T47D (cell line): ENCODE measurements around the gene IL34.

Experiments
- DNase-seq, 2 experiments: peaks; one replicate each; pipeline versions ENCODE4 v3.0.0 to v3.0.0-alpha.2; 2011 to 2012; ENCODE audit warnings: low read depth in 1 of 2, low spot score in 1 of 2
- JUND ChIP-seq: IDR thresholded peaks from 2 replicates; pipeline ENCODE4 v1.6.1; 2012; ENCODE audit warnings: low read depth
- in situ Hi-C: cut with HindIII; loops from 2 replicates; pipeline ENCODE4 v1.10.0; 2016; ENCODE audit warnings: low sequenced_read_pairs, low pct_unique_long_range_greater_than_20kb

IL34 gene

DNA sequence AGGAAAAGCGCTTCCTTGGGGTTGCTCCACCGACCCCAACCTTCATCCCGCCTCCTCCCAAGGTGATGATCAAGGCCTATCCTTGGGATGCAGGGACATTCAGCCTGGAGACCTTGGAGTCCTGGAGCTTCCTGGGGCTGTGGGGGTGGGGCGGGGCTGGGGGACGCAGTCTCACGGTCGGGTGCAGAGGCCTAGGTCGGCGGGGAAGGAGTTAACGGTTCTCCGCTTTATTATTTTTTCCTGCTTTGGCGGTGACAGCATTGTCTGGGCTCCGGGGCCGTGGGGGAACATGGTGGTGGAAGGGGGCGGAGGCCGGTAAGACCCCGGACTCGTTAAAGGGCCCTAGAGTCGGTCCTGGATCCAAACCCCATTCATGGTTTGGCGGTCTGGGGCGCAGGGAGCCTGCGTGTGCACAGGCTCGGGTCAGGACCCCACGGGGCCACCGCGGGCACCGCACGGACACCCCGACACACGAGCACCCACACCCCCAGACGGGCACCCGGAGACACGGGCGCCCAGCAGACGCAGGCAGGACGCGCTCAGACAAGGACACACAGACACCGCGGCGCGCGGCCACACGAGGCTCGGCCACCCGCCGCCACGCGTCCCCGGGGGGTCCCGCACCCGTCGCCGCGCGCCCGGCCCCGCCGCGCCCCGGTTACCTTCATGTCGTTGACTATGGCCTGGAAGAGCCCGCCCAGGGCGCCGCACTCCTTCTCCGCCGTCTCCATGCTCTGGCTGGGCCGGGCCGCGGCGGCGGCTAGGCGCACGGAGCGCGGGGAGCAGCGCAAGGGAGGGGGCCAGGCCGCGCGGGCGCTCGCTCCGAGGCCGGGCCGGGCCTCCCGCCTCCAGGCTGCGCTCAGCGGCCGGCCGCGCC lies 38.9 kb downstream of the IL34 start:
- no peak for DNase-seq
- TF ChIP-seq JUND: no peak
- in situ Hi-C loops: no loop called here

DNA sequence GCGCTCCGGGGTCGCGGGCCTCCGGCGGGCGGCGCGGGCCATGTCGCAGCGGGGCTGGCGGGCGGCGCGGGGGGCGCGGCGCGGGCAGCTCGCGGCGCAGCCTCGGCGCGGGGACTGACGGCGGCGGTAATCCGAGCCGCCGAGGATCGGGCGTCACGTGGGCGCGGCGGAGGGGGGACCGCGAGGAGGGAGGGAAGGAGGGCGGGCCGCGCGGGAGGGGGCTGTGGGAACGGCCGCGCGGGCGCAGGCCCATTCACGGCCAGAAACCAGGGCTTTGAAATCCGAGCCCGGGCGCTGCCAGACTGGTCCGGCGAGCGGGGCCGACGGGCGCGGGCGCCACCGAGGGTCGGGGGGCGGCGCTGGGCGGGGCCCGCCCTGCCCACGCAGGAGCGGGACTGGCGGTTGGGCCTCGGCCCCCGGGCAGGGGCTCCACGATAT lies 39.6 kb downstream of the IL34 start, which contains the start of gene MTSS2:
Gene MTSS2, minus strand, starts transcription at position 116 of the 438 bp plus-strand sequence. CDS start 262 bp downstream, outside the sequence.
- no peak for TF ChIP-seq JUND
- in situ Hi-C loops: no loop called here
- peak; percentile 94 for DNase-seq

DNA sequence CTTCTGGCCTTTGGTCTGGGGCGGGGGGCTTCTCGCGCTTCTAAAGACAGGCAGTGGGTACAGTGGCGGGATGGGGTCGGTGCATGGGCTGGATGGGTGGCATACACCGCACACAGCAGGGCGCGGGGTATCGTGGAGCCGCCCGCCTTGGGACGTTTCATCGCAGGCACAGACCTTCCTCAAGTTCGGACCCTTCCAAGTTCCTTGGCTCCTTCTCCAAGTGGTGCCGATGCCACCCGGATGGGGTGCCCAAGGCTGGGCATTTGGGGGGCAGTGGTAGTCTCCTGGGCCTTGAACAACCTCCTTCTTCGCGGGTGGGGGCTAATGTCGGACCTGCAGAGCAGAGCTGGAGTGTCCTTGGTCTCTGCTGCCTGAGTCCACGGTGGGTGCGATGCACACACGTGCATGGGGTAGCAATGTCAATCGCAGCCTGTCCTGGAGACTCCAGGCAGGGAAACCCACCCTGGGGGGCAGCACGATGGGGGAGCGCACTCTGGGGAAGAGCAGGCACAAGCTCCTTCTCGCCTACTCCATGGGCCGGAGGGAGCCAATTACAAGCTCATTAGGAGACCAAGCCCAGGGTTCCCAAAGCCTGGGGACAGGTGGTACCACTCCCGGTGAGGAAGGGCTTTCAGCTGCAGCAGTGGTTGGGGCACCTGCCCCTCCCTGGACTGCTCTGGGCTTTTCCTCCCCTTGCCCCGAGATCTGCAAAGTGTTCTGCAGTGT lies 40.2 kb downstream of the IL34 start:
- DNase-seq: no peak
- TF ChIP-seq JUND: no peak
- in situ Hi-C loops: no loop called here

DNA sequence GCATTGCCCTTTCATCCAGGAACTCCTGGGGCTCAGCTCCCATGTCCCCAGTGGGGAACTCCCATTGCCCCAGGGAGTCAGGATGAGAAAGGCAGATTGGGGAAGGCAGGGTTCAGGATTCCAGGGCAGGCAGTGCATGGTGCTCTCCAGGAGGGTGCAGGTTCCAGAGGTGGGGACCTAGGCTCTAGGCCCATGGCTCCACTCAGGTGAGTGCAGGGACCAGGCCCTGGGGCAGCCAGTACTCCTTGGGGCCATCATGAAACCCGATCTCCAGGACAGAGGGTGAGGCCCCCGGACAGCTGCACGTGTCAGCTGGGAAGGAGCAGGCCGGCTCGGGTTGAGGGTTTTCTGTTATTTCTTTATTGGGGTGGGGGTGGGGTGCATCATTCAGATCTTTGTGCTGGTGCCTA lies 40.7 kb downstream of the IL34 start:
- in situ Hi-C loops: no loop called here
- no peak for TF ChIP-seq JUND
- peak in 1 of 2 experiments; percentile 41 for DNase-seq

DNA sequence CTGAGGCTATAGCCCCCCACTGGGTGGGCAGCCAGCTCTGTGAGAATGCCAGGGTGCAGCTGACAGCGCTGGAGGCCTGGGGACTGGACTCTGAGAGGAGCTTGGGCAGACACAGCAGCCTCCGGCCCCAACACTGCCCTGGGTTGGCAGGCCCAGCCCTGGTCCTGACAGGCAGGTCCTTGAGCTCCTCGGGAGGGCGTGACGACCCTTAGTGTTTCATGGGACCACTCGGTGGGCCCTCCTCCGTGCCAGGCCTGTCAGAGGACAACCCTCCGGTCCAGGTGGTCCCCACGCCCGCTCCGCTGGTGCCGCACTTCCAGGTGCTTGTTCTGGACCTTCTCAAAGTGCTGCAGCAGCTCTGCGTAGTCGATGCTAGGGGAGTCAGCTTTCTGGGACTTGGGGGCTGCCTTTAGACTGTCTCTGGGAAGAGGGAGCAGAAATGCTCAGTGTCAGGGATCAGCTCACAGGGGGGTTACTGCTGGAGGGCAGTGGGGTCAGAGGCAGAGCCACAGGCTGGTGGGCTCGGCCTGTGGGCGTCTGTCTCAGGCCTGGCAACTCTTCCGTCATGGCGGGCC lies 41.4 kb downstream of the IL34 start:
- in situ Hi-C loops: no loop called here
- DNase-seq: no peak
- no peak for TF ChIP-seq JUND

DNA sequence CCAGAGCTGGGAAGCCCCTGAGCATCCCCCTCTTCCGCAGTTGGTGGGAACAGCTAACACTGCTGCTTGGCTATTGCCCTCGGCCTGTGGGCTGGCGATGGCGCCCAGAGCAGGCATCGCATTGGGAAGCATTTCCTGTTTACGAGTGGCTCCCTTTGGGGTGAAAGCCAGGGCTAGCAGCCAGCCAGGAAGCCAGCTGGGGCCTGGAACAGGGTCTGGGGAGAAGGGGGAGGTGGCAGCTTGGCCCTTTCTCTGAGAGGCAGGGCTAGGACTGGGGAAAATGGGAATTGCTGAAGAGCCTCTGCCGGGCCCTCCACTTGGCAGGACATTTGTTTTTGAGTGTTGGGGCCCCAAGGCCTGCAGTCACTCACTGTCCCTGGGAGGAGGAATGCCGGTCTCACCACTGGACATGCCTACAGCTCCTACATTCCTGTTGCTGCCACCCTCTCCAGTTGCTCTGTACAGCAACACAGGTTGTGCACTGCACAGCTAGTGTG lies 41.9 kb downstream of the IL34 start:
- TF ChIP-seq JUND: no peak
- no peak for DNase-seq
- in situ Hi-C loops: no loop called here

DNA sequence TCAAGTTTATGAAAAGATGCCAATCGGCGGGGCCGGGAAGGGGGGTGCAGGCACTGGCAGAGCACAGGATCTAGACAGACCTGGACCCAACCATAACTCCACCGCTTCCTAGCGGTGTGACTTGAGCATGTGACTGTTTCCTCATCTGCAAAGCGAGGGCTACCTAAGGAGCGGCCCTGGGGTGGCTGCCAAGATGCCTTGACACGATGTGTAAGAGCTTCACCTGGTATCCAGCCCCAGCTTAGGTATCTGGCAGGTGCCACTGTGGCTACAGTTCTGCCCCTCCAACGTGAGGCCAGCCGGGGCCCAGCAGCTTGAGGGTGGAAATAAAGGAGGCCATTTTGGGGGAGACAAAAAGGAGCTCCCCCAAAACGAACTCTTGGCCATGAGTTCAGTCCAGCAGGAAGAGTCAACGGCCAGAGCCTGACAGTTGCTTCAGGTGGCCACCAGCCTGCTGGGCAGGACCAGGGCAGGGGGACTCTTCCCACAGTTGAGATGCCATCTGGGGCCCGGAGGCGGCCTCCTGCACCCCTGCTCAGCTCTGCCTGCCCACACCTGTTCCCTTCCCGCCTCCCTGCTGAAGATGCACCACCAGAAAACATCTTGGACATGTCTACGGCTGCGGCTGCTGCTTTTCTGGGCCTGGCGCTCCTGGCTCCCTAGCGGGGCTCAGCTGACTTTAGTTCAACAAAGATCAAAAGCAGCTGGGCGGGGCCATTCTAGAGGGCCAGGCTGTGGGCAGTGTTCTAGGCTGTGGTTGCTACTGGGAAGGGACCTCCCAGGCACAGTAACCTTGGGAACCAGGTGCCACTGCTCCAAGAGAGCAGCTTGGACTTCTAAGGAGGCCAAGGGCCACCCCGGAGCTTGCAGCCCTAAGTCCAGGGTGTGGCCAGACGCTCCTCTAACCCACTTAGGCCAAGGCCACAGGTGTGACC lies 42.9 kb downstream of the IL34 start:
- in situ Hi-C loops: no loop called here
- TF ChIP-seq JUND: no peak
- DNase-seq: no peak

DNA sequence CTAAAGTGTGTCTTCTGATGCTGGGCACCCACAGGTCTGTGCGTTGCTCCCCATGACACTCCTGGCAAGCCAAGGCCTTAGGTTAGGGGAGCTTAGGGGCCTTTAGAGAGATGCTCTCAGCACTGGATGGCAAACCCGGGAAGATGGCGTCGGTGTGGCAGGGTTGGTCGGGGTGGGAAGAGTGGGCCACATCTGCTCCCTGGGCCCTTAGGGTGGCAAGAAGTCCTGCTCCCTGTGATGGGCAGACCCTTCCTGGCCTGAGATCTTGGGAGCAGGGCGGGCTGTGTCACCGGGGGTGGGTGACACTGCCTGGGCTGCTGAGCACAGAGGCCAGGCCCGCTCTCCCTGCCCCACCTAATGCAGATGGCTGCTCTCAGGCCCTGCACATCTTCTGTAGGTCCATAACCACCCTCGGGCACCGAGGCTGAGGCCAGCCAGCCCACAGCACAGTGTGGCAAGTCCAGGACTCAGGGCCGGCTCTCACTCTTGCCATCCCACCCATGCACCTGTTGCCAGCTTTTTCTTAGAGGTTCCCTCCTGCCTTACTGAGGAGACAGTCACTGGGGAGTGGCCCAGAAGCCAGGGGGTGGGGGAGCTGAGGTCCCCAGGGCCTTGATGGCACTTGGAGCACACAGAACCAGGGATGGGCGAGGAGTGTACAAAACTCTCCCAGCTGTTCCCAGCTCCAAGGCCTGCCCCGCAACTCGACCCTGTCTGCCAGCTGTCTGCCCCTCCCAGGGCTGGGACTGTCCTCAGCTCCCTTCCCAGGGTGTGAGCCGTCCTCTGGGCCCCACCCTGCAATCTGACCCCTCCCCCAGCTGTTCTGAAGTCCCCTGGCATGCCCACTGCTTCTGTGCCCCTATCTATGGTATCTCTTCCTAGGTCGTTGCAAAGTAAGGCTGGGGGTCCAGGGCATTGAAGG lies 43.9 kb downstream of the IL34 start:
- no peak for DNase-seq
- in situ Hi-C loops: no loop called here
- TF ChIP-seq JUND: no peak

DNA sequence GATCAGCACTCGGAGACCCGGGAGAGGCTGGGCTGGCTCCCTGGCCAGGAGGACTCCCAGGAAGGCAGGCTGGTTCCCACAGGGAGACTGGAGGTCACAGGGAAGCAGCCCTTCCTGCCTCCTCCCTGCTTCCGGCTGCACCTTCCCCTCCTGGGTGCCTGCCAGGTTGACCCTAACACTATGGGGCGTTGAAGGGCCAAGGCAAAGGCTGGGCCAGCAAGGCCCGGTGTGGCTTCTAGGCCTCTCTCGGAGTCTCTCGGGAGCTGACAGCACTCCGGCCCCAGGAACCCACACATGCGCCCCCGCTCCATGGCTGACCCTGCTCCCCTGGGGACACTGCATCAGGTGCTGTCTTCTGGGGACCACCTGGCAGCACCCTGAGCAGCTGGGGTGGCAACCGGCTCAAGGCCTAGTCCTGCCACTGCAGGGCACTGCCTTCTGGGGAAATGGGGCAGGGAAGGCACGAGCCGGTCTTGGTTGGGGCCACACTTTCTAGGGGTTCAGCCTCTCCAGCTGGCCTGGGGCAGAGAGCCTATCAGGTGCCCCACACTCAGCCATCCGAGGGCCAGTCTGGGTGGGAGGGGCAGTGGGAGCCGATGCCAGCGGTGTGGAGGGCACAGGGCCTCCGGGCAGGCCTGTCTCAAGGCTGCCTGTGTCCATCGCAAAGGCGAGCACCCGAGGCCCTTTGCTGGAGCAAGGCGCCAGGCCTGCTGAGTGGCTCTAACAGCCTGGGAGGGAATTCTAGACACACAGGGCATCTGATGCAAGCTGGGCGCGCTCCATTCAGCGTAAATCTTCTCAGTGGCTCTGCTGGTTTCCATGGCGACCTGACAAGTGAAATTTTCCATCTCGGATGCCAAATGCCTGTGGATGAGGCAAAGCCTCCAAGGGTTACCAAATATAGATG lies 45.1 kb downstream of the IL34 start:
- in situ Hi-C loops: no loop called here
- DNase-seq: no peak
- TF ChIP-seq JUND: no peak
